SK-N-SH (cell line): ENCODE measurements around the gene MYOM3. TPM values are rescaled to one million over a fixed set of nuclear protein-coding genes. Genes with fewer than 3 reads are reported as not detected.

ENCODE experiments used
- CTCF ChIA-PET: fragments of 300-600, 350-600 bp; formaldehyde crosslinking; extraction: SDS; loops from one replicate; lab custom pipeline; 2021; lab: Yijun Ruan, JAX
- POLR2A ChIA-PET: fragments of 350-600 bp; sonication (Branson Sonifier 250); formaldehyde crosslinking; extraction: SDS; loops from one replicate; lab custom pipeline; 2020; ENCODE audit warnings: antibody characterized with exemption, inconsistent platforms; lab: Yijun Ruan, JAX
- DNase-seq: peaks from one replicate; pipeline ENCODE4 v3.0.0; 2012
- H2AFZ ChIP-seq: fragments of 200-600 bp; sonication (generic); 2 replicates; pipeline ENCODE4 v1.8.1; 2016; ENCODE audit warnings: antibody characterized with exemption, mild to moderate bottlenecking, low read depth
- H3F3A ChIP-seq: fragments of 200-600 bp; sonication (generic); replicated peaks from 2 replicates; pipeline ENCODE3; 2016; ENCODE audit warnings: antibody characterized with exemption, mild to moderate bottlenecking; ENCODE audit not compliant: insufficient read depth
- H3K27ac ChIP-seq, 2 experiments: fragments of 200-500 bp in 1 of 2; fragments of 200-600 bp in 1 of 2; sonication (Bioruptor generic) in 1 of 2; sonication (generic), shearing (Covaris generic) in 1 of 2; 2 replicates each; pipeline versions ENCODE4 v1.5.1 to v1.6.1; 2014 to 2016; ENCODE audit warnings: low read depth in 2 of 2, inconsistent platforms in 1 of 2, low read length in 1 of 2, mild to moderate bottlenecking in 1 of 2, mixed read lengths in 1 of 2
- H3K27me3 ChIP-seq: fragments of 200-600 bp; sonication (generic), shearing (Covaris generic); 2 replicates; pipeline ENCODE4 v1.6.1; 2016; ENCODE audit warnings: mixed run types; ENCODE audit not compliant: insufficient read depth
- H3K36me3 ChIP-seq, 2 experiments: fragments of 200-500 bp in 1 of 2; fragments of 200-600 bp in 1 of 2; sonication (Bioruptor generic) in 1 of 2; sonication (generic) in 1 of 2; replicated peaks in 1 of 2; 2 replicates each; pipeline versions ENCODE3 to v1.5.1; 2014 to 2016; ENCODE audit warnings: low read length in 1 of 2, mild to moderate bottlenecking in 1 of 2; ENCODE audit not compliant: insufficient read depth in 2 of 2, control insufficient read depth in 1 of 2
- H3K4me1 ChIP-seq, 2 experiments: fragments of 200-500 bp in 1 of 2; fragments of 200-600 bp in 1 of 2; sonication (Bioruptor generic) in 1 of 2; sonication (generic), shearing (Covaris generic) in 1 of 2; 2 replicates each; pipeline versions ENCODE4 v1.5.1 to v1.6.1; 2014 to 2016; ENCODE audit warnings: low read depth in 1 of 2, low read length in 1 of 2, mixed run types in 1 of 2; ENCODE audit not compliant: insufficient read depth in 2 of 2, control insufficient read depth in 1 of 2
- H3K4me2 ChIP-seq: fragments of 200-600 bp; sonication (generic), shearing (Covaris generic); 2 replicates; pipeline ENCODE4 v1.6.1; 2017; ENCODE audit warnings: mixed run types
- H3K4me3 ChIP-seq, 2 experiments: fragments of 200-500 bp in 1 of 2; fragments of 200-600 bp in 1 of 2; sonication (Bioruptor generic) in 1 of 2; sonication (generic), shearing (Covaris generic) in 1 of 2; 2 replicates each; pipeline versions ENCODE4 v1.5.1 to v1.8.1; 2014 to 2016; ENCODE audit warnings: low read depth in 2 of 2, inconsistent platforms in 1 of 2, low read length in 1 of 2, mild to moderate bottlenecking in 1 of 2, mixed read lengths in 1 of 2, moderate library complexity in 1 of 2
- H3K79me2 ChIP-seq: fragments of 200-600 bp; sonication (generic); 2 replicates; pipeline ENCODE4 v1.8.1; 2017; ENCODE audit warnings: mild to moderate bottlenecking; ENCODE audit not compliant: insufficient read depth
- H3K9ac ChIP-seq: fragments of 200-600 bp; sonication (generic); 2 replicates; pipeline ENCODE4 v1.6.1; 2017; ENCODE audit warnings: mixed run types
- H3K9me2 ChIP-seq: fragments of 200-600 bp; sonication (generic); 2 replicates; pipeline ENCODE4 v1.6.1; 2017; ENCODE audit warnings: mixed run types
- H3K9me3 ChIP-seq: fragments of 200-600 bp; sonication (generic); 2 replicates; pipeline ENCODE4 v1.6.1; 2017; ENCODE audit warnings: mixed run types, mild to moderate bottlenecking, moderate library complexity
- H4K20me1 ChIP-seq: fragments of 200-600 bp; sonication (generic); 2 replicates; pipeline ENCODE4 v1.6.1; 2017; ENCODE audit warnings: mild to moderate bottlenecking, mixed run types; ENCODE audit not compliant: insufficient read depth
- CHD2 ChIP-seq: fragments of 150-350 bp; IDR thresholded peaks from 2 replicates; pipeline ENCODE4 v1.6.1; 2018; ENCODE audit warnings: low read length; ENCODE audit not compliant: partially characterized antibody
- CTCF ChIP-seq: fragments of 200-600 bp; sonication (generic); IDR thresholded peaks from 2 replicates; pipeline ENCODE4 v1.6.1; 2017; ENCODE audit warnings: antibody characterized with exemption, mild to moderate bottlenecking, moderate library complexity
- FOSL2 ChIP-seq: IDR thresholded peaks from 2 replicates; pipeline ENCODE4 v1.4.0; 2012; ENCODE audit warnings: low read depth, mild to moderate bottlenecking, moderate library complexity, borderline replicate concordance
- GATA2 ChIP-seq: sonication (generic); formaldehyde crosslinking; IDR thresholded peaks from 2 replicates; pipeline ENCODE4 v1.5.0; 2020; ENCODE audit warnings: mild to moderate bottlenecking, missing genetic modification reagents
- MAX ChIP-seq: IDR thresholded peaks from 2 replicates; pipeline ENCODE4 v1.4.0; 2012; ENCODE audit warnings: low read depth
- NRF1 ChIP-seq: IDR thresholded peaks from 2 replicates; pipeline ENCODE4 v1.6.1; 2012; ENCODE audit warnings: low read depth, mild to moderate bottlenecking, low read length
- POLR2AphosphoS5 ChIP-seq: IDR thresholded peaks from 2 replicates; pipeline ENCODE4 v1.6.1; 2012; ENCODE audit warnings: low read depth, low read length
- RAD21 ChIP-seq: IDR thresholded peaks from 2 replicates; pipeline ENCODE4 v1.6.1; 2012; ENCODE audit warnings: mild to moderate bottlenecking, low read length
- RCOR1 ChIP-seq: fragments of 150-350 bp; IDR thresholded peaks from 2 replicates; pipeline ENCODE4 v1.6.1; 2017; ENCODE audit warnings: antibody characterized with exemption, low read length
- REST ChIP-seq: IDR thresholded peaks from 2 replicates; pipeline ENCODE4 v1.6.1; 2012; ENCODE audit warnings: mild to moderate bottlenecking, low read depth, low read length, moderate library complexity
- RFX5 ChIP-seq: IDR thresholded peaks from 2 replicates; pipeline ENCODE4 v1.6.1; 2012; ENCODE audit warnings: mild to moderate bottlenecking, improper control_type of control experiment, low read length
- RXRA ChIP-seq: IDR thresholded peaks from 2 replicates; pipeline ENCODE4 v1.4.0; 2012; ENCODE audit warnings: low read depth, mild to moderate bottlenecking, borderline replicate concordance
- SIN3A ChIP-seq: IDR thresholded peaks from 2 replicates; pipeline ENCODE4 v1.6.1; 2012; ENCODE audit warnings: low read depth, mild to moderate bottlenecking, low read length, moderate library complexity, borderline replicate concordance
- SMC3 ChIP-seq: IDR thresholded peaks from 2 replicates; pipeline ENCODE4 v1.6.1; 2012; ENCODE audit warnings: low read depth, low read length, improper control_type of control experiment
- USF2 ChIP-seq: fragments of 150-350 bp; IDR thresholded peaks from 2 replicates; pipeline ENCODE4 v1.6.1; 2017; ENCODE audit warnings: antibody characterized with exemption, low read length, low read depth, borderline replicate concordance
- YY1 ChIP-seq: IDR thresholded peaks from 2 replicates; pipeline ENCODE4 v1.4.0; 2012; ENCODE audit warnings: low read depth, mild to moderate bottlenecking
- WGBS: methylation state at CpG from one replicate; pipeline ENCODE4 v1.1.6; 2017; ENCODE audit warnings: low lambda C conversion rate; 5-methylcytosine and 5-hydroxymethylcytosine counted together
- polyA plus RNA-seq, 3 experiments: library from polyadenylated mRNA; depleted of rRNA; stranded (reverse); fragments of >200 nt; gene quantifications; 2 replicates each; pipeline ENCODE4 v1.2.3, GENCODE V29; 2012

Gene MYOM3
- polyA plus RNA-seq, 1 of the 3 experiments (the other 2 are of a cell fraction) = 0.02 TPM

- DNase-seq = peak; percentile 90
- Histone ChIP-seq H3K9ac (no peak overlapping the region), H3K4me3 (no peak overlapping the region; a peak in 1 of 4 replicates), H3K9me3 (no peaks in the 10 kb centered on the region), H2AFZ (no peak overlapping the region), H3K36me3 (no peaks in the 10 kb centered on the region), H4K20me1 (no peaks in the 10 kb centered on the region), H3K79me2 (no peaks in the 10 kb centered on the region), H3K9me2 (no peaks in the 10 kb centered on the region), H3K27ac (no peak overlapping the region), H3K27me3 (no peaks in the 10 kb centered on the region), H3K4me2 (no peak overlapping the region), H3F3A (no peaks in the 10 kb centered on the region), H3K4me1 (peaks cover 0 to 3% of the 10 kb centered on the region in 2 experiments; a peak in 1 of 4 replicates)
- 60% methylated on average over 8 of the region's 15 CpGs for WGBS
- ChIA-PET POLR2A (no interaction called here), CTCF (interaction anchor here (0.6 to 5.3 kb wide), 31 partner anchors 10 to 777 kb away, joined by 3 to 44 read pairs (median 5); partner anchors contain the start of genes IFNLR1, MYOM3 and NIPAL3)
- TF ChIP-seq RAD21 = peak; percentile 91
- no peak for TF ChIP-seq GATA2 (CRISPR knock-in tag)
- TF ChIP-seq REST = 0 out of 2 replicates have a peak, but pooled peaks have one; percentile 29
- TF ChIP-seq CTCF = peak; percentile 87
- TF ChIP-seq RCOR1 = peak; percentile 55
- peak; percentile 83 for TF ChIP-seq SMC3
- 0 out of 2 replicates have a peak, but pooled peaks have one; percentile 25 for TF ChIP-seq MAX
- peak; percentile 82 for TF ChIP-seq CHD2
- no peak for TF ChIP-seq SIN3A
- TF ChIP-seq RFX5 = no peak
Observed at GRCh38 chr1:24070821-24071393, 41.0 kb downstream of the MYOM3 start.

- Histone ChIP-seq H3K36me3 (no peaks in the 10 kb centered on the region), H3K9me2 (no peaks in the 10 kb centered on the region), H3F3A (no peaks in the 10 kb centered on the region), H3K27me3 (no peaks in the 10 kb centered on the region), H3K9ac (no peak overlapping the region), H4K20me1 (no peaks in the 10 kb centered on the region), H3K4me3 (no peak overlapping the region), H2AFZ (no peak overlapping the region), H3K4me1 (peaks cover 0 to 3% of the 10 kb centered on the region in 2 experiments; a peak in 1 of 4 replicates), H3K4me2 (no peak overlapping the region), H3K79me2 (no peaks in the 10 kb centered on the region), H3K27ac (no peak overlapping the region), H3K9me3 (no peaks in the 10 kb centered on the region)
- DNase-seq = no peak
- 54% methylated on average over 7 of the region's 7 CpGs for WGBS
- ChIA-PET POLR2A (no interaction called here), CTCF (interaction anchor here (0.6 to 5.3 kb wide), 12 partner anchors 9 to 778 kb away, joined by 3 to 44 read pairs (median 18); partner anchors contain the start of gene MYOM3)
- no peak for TF ChIP-seq CHD2
- TF ChIP-seq FOSL2 = no peak
- no peak for TF ChIP-seq POLR2AphosphoS5
- no peak for TF ChIP-seq RXRA
- TF ChIP-seq NRF1 = no peak
- TF ChIP-seq REST = no peak
- no peak for TF ChIP-seq RAD21
- no peak for TF ChIP-seq YY1
- no peak for TF ChIP-seq USF2
Observed at GRCh38 chr1:24069817-24070216, 42.1 kb downstream of the MYOM3 start.
